Karpas-422 (cell line): ENCODE data around the gene ADARB2. TPM values are rescaled to one million over a fixed set of nuclear protein-coding genes. Genes with fewer than 3 reads are reported as not detected.

ENCODE experiments used
- DNase-seq: peaks from one replicate; pipeline ENCODE4 v3.0.0-alpha.2; 2015
- H2AFZ ChIP-seq: fragments of 200-600 bp; sonication (generic); 2 replicates; pipeline ENCODE4 v1.6.1; 2014; ENCODE audit warnings: antibody characterized with exemption, low read length, mixed read lengths
- H3K27ac ChIP-seq: fragments of 200-600 bp; sonication (generic); 2 replicates; pipeline ENCODE4 v1.5.1; 2014; ENCODE audit warnings: mild to moderate bottlenecking, low read length, moderate library complexity
- H3K27me3 ChIP-seq: fragments of 200-600 bp; sonication (generic); 2 replicates; pipeline ENCODE4 v1.6.1; 2014; ENCODE audit warnings: low read length, mixed read lengths
- H3K36me3 ChIP-seq: fragments of 200-600 bp; sonication (generic); 2 replicates; pipeline ENCODE4 v1.6.1; 2014; ENCODE audit warnings: low read length, mixed read lengths; ENCODE audit not compliant: insufficient read depth
- H3K4me1 ChIP-seq: fragments of 200-600 bp; sonication (generic); 2 replicates; pipeline ENCODE4 v1.6.1; 2014; ENCODE audit warnings: mild to moderate bottlenecking, low read length, mixed read lengths
- H3K4me2 ChIP-seq: fragments of 200-600 bp; sonication (generic); 2 replicates; pipeline ENCODE4 v1.6.1; 2014; ENCODE audit warnings: low read length, low read depth, mild to moderate bottlenecking; ENCODE audit not compliant: poor library complexity, severe bottlenecking
- H3K4me3 ChIP-seq: fragments of 200-600 bp; sonication (generic); 2 replicates; pipeline ENCODE4 v1.5.1; 2014; ENCODE audit warnings: mild to moderate bottlenecking, antibody characterized with exemption, low read length, mixed read lengths
- H3K79me2 ChIP-seq: fragments of 200-600 bp; sonication (generic); 2 replicates; pipeline ENCODE4 v1.6.1; 2014; ENCODE audit warnings: mild to moderate bottlenecking, low read length, mixed read lengths
- H3K9ac ChIP-seq: fragments of 200-600 bp; sonication (generic); 2 replicates; pipeline ENCODE4 v1.6.0; 2014; ENCODE audit warnings: low read length
- H3K9me2 ChIP-seq: fragments of 200-600 bp; sonication (generic), shearing (Covaris generic); replicated peaks from 2 replicates; pipeline ENCODE4 v1.6.0; 2014; ENCODE audit warnings: mild to moderate bottlenecking, low read length, moderate library complexity; ENCODE audit not compliant: insufficient read depth
- H3K9me3 ChIP-seq: fragments of 300-700, 200-600 bp; sonication (generic); 2 replicates; pipeline ENCODE4 v1.6.1; 2014; ENCODE audit warnings: low read length, mixed read lengths
- H4K20me1 ChIP-seq: fragments of 200-600 bp; sonication (generic); 2 replicates; pipeline ENCODE4 v1.6.1; 2014; ENCODE audit warnings: mild to moderate bottlenecking, antibody characterized with exemption, low read length, low read depth; ENCODE audit not compliant: insufficient read depth
- total RNA-seq: library from RNA; depleted of rRNA; stranded (reverse); fragments of >200 nt; shearing (Covaris generic); gene quantifications from 2 replicates; pipeline ENCODE4 v1.2.3, GENCODE V29; 2014; ENCODE audit warnings: low replicate concordance

ADARB2 gene
- total RNA-seq, 1 experiment from 2014 or later = not detected

GRCh38 chr10:1233031-1233430, 504.3 kb downstream of the ADARB2 start:
- Histone ChIP-seq H3K4me3 (no peak overlapping the region), H3K79me2 (no peaks in the 10 kb centered on the region), H3K36me3 (no peaks in the 10 kb centered on the region), H4K20me1 (no peaks in the 10 kb centered on the region), H3K27ac (no peak overlapping the region), H3K27me3 (no peaks in the 10 kb centered on the region), H3K4me1 (no peaks in the 10 kb centered on the region), H3K9me3 (no peaks in the 10 kb centered on the region), H3K4me2 (no peak overlapping the region), H3K9me2 (no peaks in the 10 kb centered on the region), H3K9ac (no peak overlapping the region), H2AFZ (no peak overlapping the region)
- DNase-seq = no peak

- Histone ChIP-seq H3K9me2 (no peaks in the 10 kb centered on the region), H2AFZ (no peak overlapping the region), H3K4me3 (no peak overlapping the region), H3K36me3 (no peaks in the 10 kb centered on the region), H3K4me2 (no peak overlapping the region), H3K9me3 (no peaks in the 10 kb centered on the region), H3K79me2 (no peaks in the 10 kb centered on the region), H4K20me1 (no peaks in the 10 kb centered on the region), H3K9ac (no peak overlapping the region), H3K4me1 (no peaks in the 10 kb centered on the region), H3K27me3 (no peaks in the 10 kb centered on the region), H3K27ac (no peak overlapping the region)
- DNase-seq = no peak
Observed at GRCh38 chr10:1232164-1232911, 505.0 kb downstream of the ADARB2 start.

DNA sequence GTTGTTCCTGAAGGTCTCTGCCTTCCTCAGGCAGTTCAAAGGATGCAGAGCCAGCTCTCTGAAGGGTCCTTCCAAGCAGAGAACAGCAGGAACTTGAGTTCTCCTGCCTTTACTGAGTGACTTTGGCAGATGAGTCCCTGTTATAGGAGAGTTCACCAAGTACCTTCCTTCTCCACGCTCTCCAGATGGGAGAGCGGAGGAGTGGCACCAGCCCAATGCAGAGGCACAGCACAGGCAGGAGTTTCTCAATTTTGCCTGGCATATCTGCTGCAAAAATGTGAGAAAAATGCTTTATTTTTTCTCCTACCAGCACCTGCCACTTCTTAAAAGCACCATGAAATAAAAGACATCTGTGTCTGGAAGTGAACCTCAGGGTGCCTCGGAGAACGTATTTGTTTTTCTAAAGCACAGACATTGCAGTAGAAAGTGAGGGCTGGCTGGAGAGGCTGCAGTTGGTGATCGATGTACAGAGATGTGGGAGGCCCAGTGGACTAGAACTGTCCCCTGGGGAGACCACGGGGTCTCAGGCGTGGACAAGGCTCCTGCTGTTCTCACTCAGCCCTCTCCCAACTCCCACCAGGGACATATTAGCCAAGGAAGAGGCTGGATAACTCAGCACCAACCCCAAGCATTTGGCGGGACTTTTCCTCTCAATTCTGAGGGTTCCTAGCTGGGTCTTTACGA, 506.6 kb downstream of the ADARB2 start:
- H2AFZ ChIP-seq = no peak overlapping the region
- H3K36me3 ChIP-seq = no peaks in the 10 kb centered on the region
- H3K9ac ChIP-seq = no peak overlapping the region
- no peaks in the 10 kb centered on the region for H3K4me1 ChIP-seq
- H3K9me3 ChIP-seq = no peaks in the 10 kb centered on the region
- no peaks in the 10 kb centered on the region for H3K79me2 ChIP-seq
- H3K27ac ChIP-seq = no peak overlapping the region
- H4K20me1 ChIP-seq = no peaks in the 10 kb centered on the region
- no peak overlapping the region for H3K4me2 ChIP-seq
- H3K4me3 ChIP-seq = no peak overlapping the region
- H3K27me3 ChIP-seq = no peaks in the 10 kb centered on the region
- H3K9me2 ChIP-seq = no peaks in the 10 kb centered on the region
- DNase-seq = no peak

DNA sequence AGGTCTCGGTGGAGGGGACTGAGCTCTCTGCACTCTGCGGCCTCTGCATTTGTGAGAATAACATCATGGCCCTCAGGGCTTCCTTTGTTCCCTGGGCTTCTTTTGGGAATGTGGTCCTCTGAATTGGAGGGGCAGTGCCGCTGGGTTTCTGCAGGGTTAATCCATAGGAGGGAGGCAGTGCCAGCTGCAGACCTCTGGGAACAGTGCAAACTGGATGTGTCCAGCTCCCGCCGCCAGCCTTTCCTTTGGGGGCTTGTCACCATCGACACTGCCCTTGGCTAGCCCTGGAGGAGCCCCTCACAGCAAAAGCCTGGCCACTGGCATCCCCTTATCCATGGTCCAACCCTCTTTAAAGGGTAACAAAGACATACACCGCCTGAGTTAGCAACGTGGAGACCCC, 507.2 kb downstream of the ADARB2 start:
- no peak for DNase-seq
- Histone ChIP-seq H3K4me3 (no peak overlapping the region), H3K4me2 (no peak overlapping the region), H3K4me1 (no peaks in the 10 kb centered on the region), H3K9me3 (no peaks in the 10 kb centered on the region), H3K79me2 (no peaks in the 10 kb centered on the region), H3K9me2 (no peaks in the 10 kb centered on the region), H4K20me1 (no peaks in the 10 kb centered on the region), H3K27ac (no peak overlapping the region), H3K27me3 (no peaks in the 10 kb centered on the region), H3K36me3 (no peaks in the 10 kb centered on the region), H2AFZ (no peak overlapping the region), H3K9ac (no peak overlapping the region)

GRCh38 chr10:1229574-1229973, 507.8 kb downstream of the ADARB2 start:
- Histone ChIP-seq H3K4me2 (no peak overlapping the region), H3K27me3 (no peaks in the 10 kb centered on the region), H2AFZ (no peak overlapping the region), H3K79me2 (no peaks in the 10 kb centered on the region), H3K4me3 (no peak overlapping the region), H3K9me2 (no peaks in the 10 kb centered on the region), H4K20me1 (no peaks in the 10 kb centered on the region), H3K36me3 (no peaks in the 10 kb centered on the region), H3K4me1 (no peaks in the 10 kb centered on the region), H3K9ac (no peak overlapping the region), H3K27ac (no peak overlapping the region), H3K9me3 (no peaks in the 10 kb centered on the region)
- DNase-seq = no peak

DNA sequence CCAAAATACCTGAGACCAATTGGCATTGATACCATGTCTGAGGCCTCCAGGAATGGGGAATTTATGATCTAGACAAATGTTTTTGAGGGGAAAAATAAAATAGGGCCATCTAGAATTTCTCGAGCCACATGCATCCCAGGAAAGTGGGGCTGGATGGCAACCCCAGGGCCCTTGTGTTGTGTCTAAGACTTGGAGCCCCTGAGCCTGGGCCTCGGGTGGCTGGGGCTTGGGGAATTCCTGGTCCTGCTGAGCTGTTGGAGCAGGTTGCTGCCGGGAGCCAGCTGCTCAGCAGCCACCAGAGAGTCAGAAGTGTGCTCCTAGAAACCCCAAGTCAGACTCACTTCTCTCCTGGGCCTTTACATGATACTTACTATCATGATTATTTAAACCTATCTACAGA, 508.2 kb downstream of the ADARB2 start:
- Histone ChIP-seq H4K20me1 (no peaks in the 10 kb centered on the region), H3K36me3 (no peaks in the 10 kb centered on the region), H3K27me3 (no peaks in the 10 kb centered on the region), H3K9me3 (no peaks in the 10 kb centered on the region), H3K9me2 (no peaks in the 10 kb centered on the region), H3K79me2 (no peaks in the 10 kb centered on the region), H3K4me1 (no peaks in the 10 kb centered on the region), H2AFZ (no peak overlapping the region), H3K4me2 (no peak overlapping the region), H3K9ac (no peak overlapping the region), H3K27ac (no peak overlapping the region), H3K4me3 (no peak overlapping the region)
- DNase-seq = no peak

- H3K4me1 ChIP-seq = no peaks in the 10 kb centered on the region
- no peaks in the 10 kb centered on the region for H3K27me3 ChIP-seq
- no peaks in the 10 kb centered on the region for H3K36me3 ChIP-seq
- no peak overlapping the region for H2AFZ ChIP-seq
- H3K9me3 ChIP-seq = no peaks in the 10 kb centered on the region
- H3K9ac ChIP-seq = no peak overlapping the region
- H3K27ac ChIP-seq = no peak overlapping the region
- H3K79me2 ChIP-seq = no peaks in the 10 kb centered on the region
- DNase-seq = no peak
- no peaks in the 10 kb centered on the region for H3K9me2 ChIP-seq
- no peak overlapping the region for H3K4me3 ChIP-seq
- H4K20me1 ChIP-seq = no peaks in the 10 kb centered on the region
- no peak overlapping the region for H3K4me2 ChIP-seq
Observed at GRCh38 chr10:1228467-1228975, 508.8 kb downstream of the ADARB2 start.

DNA sequence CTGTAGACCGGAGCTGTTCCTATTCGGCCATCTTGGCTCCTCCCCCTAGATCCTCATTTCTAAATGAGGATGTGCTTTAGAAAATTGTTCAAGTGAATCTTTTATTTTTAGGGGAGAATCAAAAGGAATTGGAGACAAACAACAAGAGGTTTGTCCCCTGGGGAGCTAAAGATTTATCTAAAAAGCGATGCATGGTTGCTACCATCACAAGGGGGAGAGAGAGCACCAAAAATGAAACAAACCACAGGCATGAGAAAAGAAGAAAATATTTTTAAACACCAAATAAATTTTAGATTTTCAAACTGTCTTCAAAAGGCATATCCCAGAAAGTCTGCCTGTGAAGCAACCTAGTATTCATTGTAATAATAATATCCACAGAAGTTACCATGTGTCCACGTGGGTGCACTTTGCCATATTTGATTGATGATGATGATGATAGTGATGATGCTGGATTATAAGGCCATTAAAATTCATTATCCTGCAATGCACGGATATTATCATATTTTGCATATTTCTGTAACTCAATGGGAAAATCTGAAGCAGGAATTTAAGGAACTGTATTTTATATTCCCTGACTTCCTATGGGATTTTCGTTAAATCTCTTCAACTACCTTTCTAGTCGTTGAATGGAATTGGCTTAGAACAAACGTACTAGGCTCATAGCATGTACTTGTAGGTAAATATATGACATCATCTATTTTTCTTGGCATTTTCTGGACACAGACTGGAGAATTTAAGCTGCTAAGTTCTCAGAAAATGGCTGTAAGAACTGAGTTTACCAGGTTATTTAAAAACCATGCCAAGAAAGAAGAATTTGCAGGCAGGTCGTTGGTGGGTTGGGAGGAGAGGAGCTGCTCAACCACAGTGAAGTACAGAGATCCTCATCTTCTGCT, 509.6 kb downstream of the ADARB2 start:
- H3K9me2 ChIP-seq = no peaks in the 10 kb centered on the region
- no peak overlapping the region for H3K4me3 ChIP-seq
- no peak overlapping the region for H3K27ac ChIP-seq
- H4K20me1 ChIP-seq = no peaks in the 10 kb centered on the region
- H3K27me3 ChIP-seq = no peaks in the 10 kb centered on the region
- DNase-seq = no peak
- H3K79me2 ChIP-seq = no peaks in the 10 kb centered on the region
- no peaks in the 10 kb centered on the region for H3K9me3 ChIP-seq
- no peak overlapping the region for H3K4me2 ChIP-seq
- H2AFZ ChIP-seq = no peak overlapping the region
- H3K4me1 ChIP-seq = no peaks in the 10 kb centered on the region
- no peak overlapping the region for H3K9ac ChIP-seq
- H3K36me3 ChIP-seq = no peaks in the 10 kb centered on the region
